Putamen (tissue), 1 donor: ENCODE results near the gene TXN2.
"Not testable (repeated sequence)": the region's sequence is repeated elsewhere in the genome, so short reads cannot be mapped to it uniquely, and the experiment has no call there.

Experiments used
- DNase-seq: peaks from one replicate; pipeline ENCODE4 v3.0.0-alpha.2; 2016; ENCODE audit warnings: low spot score

Gene TXN2

DNA sequence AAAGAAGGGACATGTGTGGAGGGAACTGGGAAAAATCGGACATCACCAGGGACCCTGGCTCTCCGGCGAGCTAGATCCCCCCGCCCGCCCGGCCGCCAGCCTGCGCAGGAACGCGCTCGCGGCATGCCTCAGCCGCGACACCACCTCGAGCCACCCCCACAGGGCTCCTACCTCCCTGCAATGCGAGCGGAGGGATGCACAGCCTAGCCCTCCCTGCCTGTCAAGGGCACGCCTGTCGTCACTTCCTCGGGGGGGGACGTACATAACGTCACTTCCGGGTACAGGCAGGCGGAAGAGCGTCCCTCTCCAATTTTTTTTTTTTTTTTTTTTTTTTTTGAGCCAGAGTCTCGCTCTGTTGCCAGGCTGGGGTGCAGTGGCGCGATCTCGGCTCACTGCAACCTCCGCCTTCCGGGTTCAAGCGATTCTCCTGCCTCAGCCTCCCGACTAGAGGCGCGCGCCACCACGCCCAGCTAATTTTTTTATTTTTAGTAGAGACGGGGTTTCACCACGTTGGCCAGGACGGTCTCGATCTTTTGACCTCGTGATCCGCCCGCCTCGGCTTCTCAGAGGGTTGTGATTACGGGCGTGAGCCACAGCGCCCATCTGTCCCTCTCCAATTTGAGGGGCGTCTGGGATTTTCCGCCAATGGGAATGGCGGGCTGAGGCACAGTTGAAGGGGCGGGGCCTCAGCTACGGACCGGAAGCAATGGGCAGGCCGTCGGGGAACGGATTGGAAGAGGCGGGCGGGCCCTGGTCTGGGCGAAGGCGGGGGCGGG is at the start of gene TXN2:
TXN2 (minus strand) TSS at position 248 of the 776 bp plus-strand sequence. CDS start 803 bp downstream, outside the sequence.
- DNase-seq, result peak; percentile 96

DNA sequence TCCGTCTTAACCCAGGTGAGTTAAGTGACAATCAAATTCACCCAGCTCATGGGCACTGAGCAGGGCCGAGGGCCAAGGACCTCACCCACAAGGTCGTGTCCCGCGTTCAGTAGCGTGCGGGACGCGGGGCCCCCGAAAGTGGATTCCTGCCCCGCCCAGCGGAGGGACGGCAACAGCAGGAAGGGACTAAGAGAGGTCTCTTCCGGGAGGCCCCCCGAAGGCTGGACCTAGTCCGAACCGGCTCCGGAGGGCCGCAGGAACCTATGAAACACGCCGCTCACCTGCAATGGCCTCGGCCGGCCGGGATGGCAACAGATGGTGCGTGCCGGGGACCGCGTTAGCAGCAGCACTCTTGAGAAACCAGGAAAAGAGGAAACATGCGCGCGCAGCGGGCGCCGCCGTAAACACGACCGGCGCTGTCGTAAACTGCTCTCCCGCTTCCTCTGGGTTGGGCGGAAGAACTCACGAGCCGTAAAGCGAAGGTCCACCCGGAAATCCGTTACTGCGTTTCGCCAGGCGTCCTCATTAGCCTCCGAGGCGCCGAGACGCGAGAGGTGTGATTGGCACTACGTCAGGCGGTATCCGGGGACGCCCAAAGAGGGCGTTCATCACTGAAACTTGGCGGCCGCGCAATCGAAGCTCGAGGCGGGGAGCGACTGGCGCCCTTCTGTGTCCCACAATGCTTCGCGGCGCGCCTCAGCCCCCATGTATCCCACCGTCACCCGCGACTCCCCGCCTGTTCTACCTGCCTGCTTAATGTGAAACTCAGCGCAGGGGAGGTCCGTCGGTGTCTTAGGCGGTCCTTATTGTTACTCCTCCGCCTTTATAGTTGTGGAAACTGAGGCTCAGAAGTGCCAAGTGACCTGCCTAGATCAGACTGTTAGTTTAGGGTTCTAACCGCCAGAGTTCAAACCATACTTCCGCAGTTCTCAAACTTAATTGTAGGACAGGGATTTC is 47.6 kb upstream of the TXN2 start, which contains the start of gene EIF3D:
EIF3D (minus strand) TSS at position 372 of the 957 bp plus-strand sequence. CDS start 3,045 bp downstream, outside the sequence.
- DNase-seq, result peak; percentile 99

- DNase-seq, result no peak
These were observed 46.9 kb upstream of the TXN2 start for GRCh38 chr22:36528341-36528740.

- no peak for DNase-seq
These were observed 41.2 kb upstream of the TXN2 start for GRCh38 chr22:36522662-36523061.

DNA sequence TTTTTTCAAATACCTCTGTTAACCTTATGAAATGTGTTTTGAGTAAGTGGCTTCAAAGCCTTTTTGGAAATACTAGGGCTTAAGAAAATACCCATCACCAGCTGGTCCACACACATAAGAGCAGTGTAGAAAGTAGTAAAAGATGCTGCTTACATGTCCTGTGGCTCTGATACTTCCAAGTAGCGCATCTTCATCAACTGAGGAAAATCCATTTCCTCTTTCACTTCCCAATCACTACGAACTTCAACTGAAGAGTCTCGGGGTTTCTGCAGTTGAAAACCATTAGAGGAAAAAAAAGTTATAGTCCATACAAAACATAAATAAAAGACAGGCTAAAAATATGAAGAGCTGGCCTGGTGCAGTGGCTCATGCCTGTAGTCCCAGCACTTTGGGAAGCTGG is 39.0 kb upstream of the TXN2 start:
- DNase-seq, result no peak

GRCh38 chr22:36519906-36520305 is 38.5 kb upstream of the TXN2 start:
- DNase-seq, result not testable (repeated sequence)

DNA sequence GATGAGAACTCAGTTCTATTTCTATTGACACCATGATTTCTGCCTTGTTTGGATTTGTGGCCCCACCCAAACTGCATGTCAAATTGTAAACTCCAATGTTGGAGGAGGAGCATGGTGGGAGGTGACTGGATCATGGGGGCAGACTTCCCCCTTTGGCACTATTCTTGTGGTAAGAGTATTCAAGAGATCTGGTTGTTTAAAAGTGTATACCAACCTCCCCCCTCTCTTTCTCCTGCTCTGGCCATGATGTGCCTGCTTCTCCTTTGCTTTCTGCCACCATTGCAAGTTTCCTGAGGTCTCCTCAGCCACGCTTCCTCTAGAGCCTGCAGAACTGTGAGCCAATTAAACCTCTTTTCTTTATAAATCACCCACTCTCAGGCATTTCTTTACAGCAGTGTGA is 33.3 kb upstream of the TXN2 start:
- DNase-seq, result no peak

- no peak for DNase-seq
These were observed 31.6 kb upstream of the TXN2 start for GRCh38 chr22:36512991-36513390.

DNA sequence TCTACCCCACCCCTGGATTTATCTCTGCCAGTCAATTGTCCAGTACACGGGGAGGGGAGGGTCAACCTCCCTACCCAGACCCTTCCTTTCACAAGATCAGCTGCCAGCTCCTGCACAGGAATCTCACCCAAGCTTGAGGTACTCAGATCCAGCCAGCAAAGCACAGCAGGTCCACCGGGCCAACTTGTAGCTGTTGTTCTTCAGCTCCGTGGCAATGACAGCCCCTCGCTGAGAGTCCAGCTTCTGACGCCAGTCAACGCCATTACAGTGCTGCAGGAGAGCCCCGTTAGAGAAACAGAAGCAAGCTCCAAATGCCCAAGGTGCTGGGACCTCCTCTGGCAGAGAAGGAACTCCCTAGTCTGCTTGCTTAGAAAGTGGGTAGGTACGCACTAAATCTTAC is 30.9 kb upstream of the TXN2 start:
- no peak for DNase-seq

DNA sequence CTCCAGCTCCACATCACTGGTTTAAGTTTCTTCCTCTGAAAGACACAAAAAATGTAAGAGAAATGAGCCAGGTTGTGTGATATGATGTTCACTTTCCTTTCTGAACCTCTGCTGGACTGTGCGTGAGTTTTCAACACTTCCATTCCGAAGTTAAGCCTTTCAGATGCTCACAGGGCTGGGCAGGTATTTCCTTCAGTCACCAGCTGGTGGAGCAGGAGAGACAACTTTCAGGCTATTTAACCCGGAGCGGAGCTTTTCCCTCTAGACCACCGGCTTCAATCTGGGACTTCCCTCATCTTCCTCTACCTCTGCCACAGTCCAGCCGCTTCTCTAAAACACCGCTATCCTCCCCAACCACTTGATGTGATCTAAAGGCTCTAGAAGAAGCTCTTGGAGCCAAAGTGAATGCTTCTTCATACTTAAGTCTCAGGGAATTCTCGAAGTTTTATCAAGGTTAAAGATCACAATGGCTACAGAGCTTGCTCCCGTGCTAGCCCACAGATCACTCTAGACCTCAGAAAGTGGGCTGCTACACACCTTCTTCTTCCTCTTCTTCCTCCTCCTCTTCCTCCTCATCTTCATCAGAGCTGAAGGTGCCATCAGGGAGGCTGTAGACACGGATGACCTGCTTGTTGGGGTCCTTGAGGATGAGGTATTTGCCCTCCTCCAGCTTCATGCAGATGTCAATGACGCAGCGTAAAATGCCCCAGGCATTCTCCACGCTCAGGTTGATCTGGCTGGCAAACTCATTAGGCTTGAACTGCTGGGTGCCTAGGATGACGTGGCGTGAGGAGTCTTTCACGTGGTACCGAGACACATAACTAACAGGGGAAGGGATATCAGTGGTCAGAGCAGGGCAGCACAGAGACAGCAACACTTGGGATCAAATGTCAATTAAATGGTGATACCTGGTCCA is 29.8 kb upstream of the TXN2 start:
- no peak for DNase-seq

GRCh38 chr22:36510384-36510783 is 28.9 kb upstream of the TXN2 start:
- DNase-seq, result no peak

- no peak for DNase-seq
These were observed 26.1 kb upstream of the TXN2 start for GRCh38 chr22:36507518-36508010.

GRCh38 chr22:36506637-36507517 is 25.4 kb upstream of the TXN2 start, which contains the start of gene FOXRED2:
Gene FOXRED2 (minus strand): TSS chr22:36507040. CDS start chr22:36506422, 618 bp downstream.
- DNase-seq, result peak; percentile 84

GRCh38 chr22:36505998-36506635 is 24.7 kb upstream of the TXN2 start:
- no peak for DNase-seq

GRCh38 chr22:36497910-36498665 is 16.6 kb upstream of the TXN2 start:
- no peak for DNase-seq

DNA sequence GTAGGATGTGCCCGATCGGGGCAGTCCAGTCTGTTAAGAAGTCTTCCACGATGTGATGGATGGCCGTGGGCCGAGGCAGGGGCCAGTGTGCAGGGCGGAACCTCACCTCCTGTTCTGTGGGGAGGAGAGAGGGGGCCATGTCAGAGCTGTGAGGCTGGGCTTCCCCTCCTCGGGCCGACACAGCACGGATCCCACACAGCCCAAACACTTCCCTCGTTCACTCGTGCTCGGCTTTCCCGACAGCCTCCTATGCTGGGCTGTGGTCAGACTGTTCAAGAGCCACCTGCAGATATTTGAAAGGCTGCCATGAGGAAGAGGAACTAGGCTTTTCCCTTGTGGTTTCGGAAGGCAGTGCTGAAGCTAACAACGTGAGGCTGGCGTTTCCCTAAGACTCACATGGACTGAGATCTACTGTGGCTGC is 12.3 kb upstream of the TXN2 start:
- DNase-seq, result peak; percentile 35

- no peak for DNase-seq
These were observed 10.7 kb upstream of the TXN2 start for GRCh38 chr22:36492109-36492508.

DNA sequence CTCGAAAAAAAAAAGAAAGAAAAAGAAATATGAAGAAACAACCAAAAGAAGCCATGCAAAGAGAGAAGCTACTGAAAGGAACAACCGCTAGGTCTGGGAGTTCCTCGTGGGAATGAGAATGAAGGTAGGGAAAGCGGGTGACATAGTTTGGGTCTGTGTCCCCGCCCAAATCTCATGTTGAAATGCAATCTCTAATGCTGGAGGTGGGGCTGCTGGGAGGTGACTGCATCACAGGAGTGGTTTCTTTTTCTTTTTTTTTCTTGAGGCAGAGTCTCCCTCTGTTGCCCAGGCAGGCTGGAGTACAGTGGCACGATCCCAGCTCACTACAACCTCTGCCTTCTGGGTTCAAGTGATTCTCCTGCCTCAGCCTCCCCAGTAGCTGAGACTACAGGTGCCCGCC is 9.7 kb upstream of the TXN2 start:
- DNase-seq, result no peak
